K562 (cell line): ENCODE data around the gene ABHD16A. TPM values are rescaled to one million over a fixed set of nuclear protein-coding genes. Genes with fewer than 3 reads are reported as not detected.

Experiments
- ATAC-seq: fragments of 200-7000 bp; cut with Tn5 transposase; 3 replicates; pipeline ENCODE4 v1.9.1; 2020; ENCODE audit warnings: moderate library complexity
- BruUV-seq: library from RNA; stranded (reverse); fragments of 400-500 nt; replicated peaks from 2 replicates; lab custom pipeline; 2021; lab: Mats Ljungman, UMichigan
- CTCF ChIA-PET: fragments of 300-600 bp; formaldehyde crosslinking; extraction: SDS; loops from one replicate; lab custom pipeline; 2021; ENCODE audit warnings: low intra/inter-chr PET ratio; lab: Yijun Ruan, JAX
- POLR2A ChIA-PET: fragments of 300-600, 350-650 bp; sonication (Branson Sonifier 250); formaldehyde crosslinking; extraction: SDS; loops from one replicate; lab custom pipeline; 2021; ENCODE audit warnings: antibody characterized with exemption, inconsistent platforms; lab: Yijun Ruan, JAX
- DNase-seq, 4 experiments: peaks; one replicate each; pipeline versions ENCODE4 v3.0.0 to v3.0.0-alpha.2; 2011 to 2018; ENCODE audit warnings: low spot score in 3 of 4, mixed read lengths in 3 of 4; ENCODE audit errors: extremely low read depth in 1 of 4
- FAIRE-seq: peaks from 2 replicates; lab custom pipeline; 2011; peaks lifted over from hg19 to GRCh38; lab: Jason Lieb, UNC
- H2AFZ ChIP-seq: 2 replicates; pipeline ENCODE4 v1.6.0; 2011; ENCODE audit warnings: low read depth, low read length, control low read depth, inconsistent platforms
- H3K27ac ChIP-seq: fragments of 200-600 bp; 3 replicates; pipeline ENCODE4 v1.8.0; 2011; ENCODE audit warnings: low read depth, mild to moderate bottlenecking, control low read depth, inconsistent platforms, low read length, moderate library complexity, mixed read lengths; ENCODE audit errors: extremely low read depth
- H3K27me3 ChIP-seq, 2 experiments: fragments of 300-600 bp in 1 of 2; 2 replicates in 1 of 2; 3 replicates in 1 of 2; pipeline versions ENCODE4 v1.6.0 to v1.8.0; 2011; ENCODE audit warnings: inconsistent platforms in 2 of 2, low read length in 2 of 2, mild to moderate bottlenecking in 1 of 2, mixed read lengths in 1 of 2, moderate library complexity in 1 of 2; ENCODE audit not compliant: control insufficient read depth in 2 of 2, insufficient read depth in 2 of 2
- H3K36me3 ChIP-seq: fragments of 300-600 bp; 3 replicates; pipeline ENCODE4 v1.8.0; 2011; ENCODE audit warnings: mild to moderate bottlenecking, low read length, inconsistent platforms; ENCODE audit not compliant: control insufficient read depth, insufficient read depth
- H3K4me1 ChIP-seq, 2 experiments: fragments of 200-600 bp in 1 of 2; replicated peaks in 1 of 2; 2 replicates in 1 of 2; 3 replicates in 1 of 2; pipeline versions ENCODE4 v1.5.1 to v1.8.0; 2011; ENCODE audit warnings: inconsistent platforms in 2 of 2, low read length in 2 of 2, mild to moderate bottlenecking in 1 of 2, mixed read lengths in 1 of 2, moderate library complexity in 1 of 2; ENCODE audit not compliant: control insufficient read depth in 2 of 2, insufficient read depth in 2 of 2
- H3K4me2 ChIP-seq: 2 replicates; pipeline ENCODE4 v1.6.1; 2011; ENCODE audit warnings: low read length, control low read depth, inconsistent platforms, mixed read lengths; ENCODE audit not compliant: insufficient read depth
- H3K4me3 ChIP-seq: fragments of 200-600 bp; sonication (generic), shearing (Covaris generic); 2 replicates; pipeline ENCODE4 v1.5.1; 2016; ENCODE audit warnings: control low read depth, inconsistent platforms
- H3K79me2 ChIP-seq: fragments of 200-600 bp; 3 replicates; pipeline ENCODE4 v1.8.0; 2011; ENCODE audit warnings: low read length, inconsistent platforms; ENCODE audit not compliant: control insufficient read depth, insufficient read depth
- H3K9ac ChIP-seq, 2 experiments: 2 replicates each; pipeline versions ENCODE4 v1.6.0 to v1.6.1; 2011; ENCODE audit warnings: low read depth in 2 of 2, low read length in 2 of 2, control low read depth in 1 of 2, inconsistent platforms in 1 of 2, mild to moderate bottlenecking in 1 of 2, mixed read lengths in 1 of 2; ENCODE audit not compliant: insufficient read depth in 1 of 2
- H3K9me1 ChIP-seq: one replicate; pipeline ENCODE4 v1.6.0; 2011; ENCODE audit warnings: inconsistent platforms, mild to moderate bottlenecking, low read length, moderate library complexity; ENCODE audit not compliant: control insufficient read depth, insufficient read depth
- H3K9me3 ChIP-seq: replicated peaks from 2 replicates; pipeline ENCODE4 v1.5.1; 2011; ENCODE audit warnings: low read depth, low read length, inconsistent platforms; ENCODE audit not compliant: control insufficient read depth, insufficient read depth
- H4K20me1 ChIP-seq: replicated peaks from 2 replicates; pipeline ENCODE4 v1.6.1; 2011; ENCODE audit warnings: low read length, inconsistent platforms, mixed read lengths; ENCODE audit not compliant: control insufficient read depth, insufficient read depth
- ETS1 ChIP-seq: conservative IDR thresholded peaks from 2 replicates; pipeline ENCODE4 v1.6.1; 2011; ENCODE audit warnings: low read depth, mild to moderate bottlenecking, low read length; ENCODE audit not compliant: control insufficient read depth
- FOXP1 ChIP-seq: sonication (generic); formaldehyde crosslinking; IDR thresholded peaks from 2 replicates; pipeline ENCODE4 v1.8.0; 2022; ENCODE audit warnings: mild to moderate bottlenecking, missing genetic modification reagents
- KDM2B ChIP-seq: fragments of 250-450 bp; sonication (Bioruptor Pico); IDR thresholded peaks from 2 replicates; pipeline ENCODE4 v1.8.0; 2021; ENCODE audit warnings: mild to moderate bottlenecking, moderate library complexity
- MAX ChIP-seq: sonication (generic); formaldehyde crosslinking; IDR thresholded peaks from 2 replicates; pipeline ENCODE4 v1.9.0; 2022; ENCODE audit warnings: mild to moderate bottlenecking, missing genetic modification reagents
- NR4A1 ChIP-seq, 2 experiments: fragments of 250-450 bp in 1 of 2; fragments of 450-650 bp in 1 of 2; sonication (Bioruptor Pico) in 1 of 2; IDR thresholded peaks; 2 replicates each; pipeline versions ENCODE4 v1.4.0 to v1.6.1; 2016 to 2020; ENCODE audit warnings: mild to moderate bottlenecking in 2 of 2, missing compliant biosample characterization in 1 of 2, missing genetic modification characterization in 1 of 2, moderate library complexity in 1 of 2
- POLR2G ChIP-seq: fragments of 200-400 bp; formaldehyde crosslinking; IDR thresholded peaks from 2 replicates; pipeline ENCODE4 v1.6.1; 2017; ENCODE audit warnings: low read depth, mild to moderate bottlenecking, antibody characterized with exemption, low read length, moderate library complexity
- RBFOX2 ChIP-seq: fragments of 200-400 bp; formaldehyde crosslinking; IDR thresholded peaks from 2 replicates; pipeline ENCODE4 v1.6.1; 2017; ENCODE audit warnings: low read depth, mild to moderate bottlenecking, low read length, moderate library complexity
- RFX5 ChIP-seq: IDR thresholded peaks from 2 replicates; pipeline ENCODE4 v1.6.1; 2011; ENCODE audit warnings: low read depth, mild to moderate bottlenecking, improper control_type of control experiment, low read length
- STAG1 ChIP-seq: sonication (generic); formaldehyde crosslinking; IDR thresholded peaks from 2 replicates; pipeline ENCODE4 v1.5.0; 2020; ENCODE audit warnings: missing genetic modification reagents, borderline replicate concordance
- ZBTB33 ChIP-seq: sonication (generic); formaldehyde crosslinking; IDR thresholded peaks from 2 replicates; pipeline ENCODE4 v1.8.1; 2023; ENCODE audit warnings: mild to moderate bottlenecking, missing genetic modification reagents
- WGBS: fragments of 100-300 bp; shearing (Covaris generic); methylation state at CpG from one replicate; pipeline ENCODE4 v1.1.6; 2016; ENCODE audit warnings: low coverage, mixed read lengths; ENCODE audit not compliant: insufficient coverage; ENCODE audit errors: missing lambda C conversion rate; 5-methylcytosine and 5-hydroxymethylcytosine counted together
- in situ Hi-C: fragments of 300-500 bp; cut with MboI; formaldehyde crosslinking; loops from 4 replicates; pipeline ENCODE4 v1.15.0; 2018; ENCODE audit warnings: inconsistent platforms, mixed read lengths
- intact Hi-C: fragments of 100-400 bp; cut with micrococcal nuclease; formaldehyde crosslinking; loops from 2 replicates; pipeline ENCODE4 v1.14.2; 2022
- polyA plus RNA-seq, 8 experiments: library from polyadenylated mRNA; depleted of rRNA in 4 of 8; stranded (reverse) in 5 of 8; unstranded in 3 of 8; fragments of >200 nt; fragmentation: Nextera tagmentation in 2 of 8; fragmentation: Illumina TruSeq in 1 of 8; extraction: Ambion mirVana in 2 of 8; extraction: Trizol in 1 of 8; gene quantifications; 2 replicates each; pipeline versions ENCODE4 v1.2.1 to v1.2.3, GENCODE V29; 2011 to 2014; ENCODE audit warnings: inconsistent platforms in 1 of 8, missing spikeins in 1 of 8
- total RNA-seq, 7 experiments: library from RNA; depleted of rRNA in 6 of 7; stranded (reverse); fragments of >200 nt in 6 of 7; fragmentation: Illumina TruSeq in 2 of 7; extraction: Trizol in 2 of 7; gene quantifications; 2 replicates each; pipeline versions ENCODE4 v1.2.1 to v1.2.3, GENCODE V29; 2011 to 2021; ENCODE audit warnings: low replicate concordance in 1 of 7

The ABHD16A gene
- total and polyA plus RNA-seq, 9 of the 15 experiments (the other 6 are each of a cell fraction or from before 2014, with no cell fraction given), result 25.8 to 120 (median 81.6) TPM

GRCh38 chr6:31723980-31724691, 21.0 kb upstream of the ABHD16A start:
- POLR2A ChIA-PET, result interaction anchor here (0.5 to 15.0 kb wide), 13 partner anchors 11 to 477 kb away, joined by 3 to 236 read pairs (median 4); partner anchors contain the start of genes ABHD16A, C6orf47, CLIC1 and CSNK2B
- no TSS peak for BruUV-seq
- no peak overlapping the region for H3K4me2 ChIP-seq
- in situ Hi-C loops (no loop called here), intact Hi-C loops (no loop called here)
- no peak for ATAC-seq
- H3K79me2 ChIP-seq, result peaks cover 7% of the 10 kb centered on the region; the same call in 1 of the 3 replicates
- no peak overlapping the region for H2AFZ ChIP-seq
- CTCF ChIA-PET, result interaction anchor here (0.5 kb wide), 1 partner anchor 43 kb away, joined by 3 read pairs; the partner anchor contains the start of gene LY6G5C
- no peaks in the 10 kb centered on the region for H3K27me3 ChIP-seq
- DNase-seq, result no peak
- H4K20me1 ChIP-seq, result no peaks in the 10 kb centered on the region
- FAIRE-seq, result no peak
- H3K4me3 ChIP-seq, result no peak overlapping the region
- peaks cover 5% of the 10 kb centered on the region for H3K9me1 ChIP-seq
- peaks cover 27% of the 10 kb centered on the region; the same call in 2 of the 3 replicates for H3K36me3 ChIP-seq
- WGBS, result 89% methylated on average over 24 of the region's 25 CpGs
- TF ChIP-seq STAG1 (CRISPR knock-in tag), result no peak
- no peak for TF ChIP-seq RFX5
- 0 out of 2 replicates have a peak, but pooled peaks have one; percentile 5 for TF ChIP-seq NR4A1 (CRISPR knock-in tag; IDR thresholded peaks at IDR 0.05)
- no peak for TF ChIP-seq NR4A1 (tag; IDR thresholded peaks at IDR 0.05)
- TF ChIP-seq POLR2G, result peak; percentile 73
- TF ChIP-seq KDM2B (CRISPR knock-in tag), result no peak
- peak; percentile 51 for TF ChIP-seq RBFOX2
- no peak for TF ChIP-seq FOXP1 (CRISPR knock-in tag)
- peak; percentile 8; the same call in 1 of the 2 replicates for TF ChIP-seq ZBTB33 (CRISPR knock-in tag)
- TF ChIP-seq ETS1, result 0 out of 2 replicates have a peak, but pooled peaks have one; percentile 20
- TF ChIP-seq MAX, result no peak
- TF ChIP-seq, all 486 proteins: peak for 5
- no peaks in the 10 kb centered on the region for H3K9me3 ChIP-seq
- no peak overlapping the region for H3K27ac ChIP-seq
- H3K4me1 ChIP-seq, result peaks cover 43 to 53% of the 10 kb centered on the region in 2 experiments
- H3K9ac ChIP-seq, result peak overlapping the region in 1 of 2 experiments; percentile 70; a peak in 2 of 4 replicates
